Cerebellar cortex (tissue), 1 donor: ENCODE results near the gene GRIK5.

Experiments used
- DNase-seq: peaks from one replicate; pipeline ENCODE4 v3.0.0-alpha.2; 2015; ENCODE audit warnings: low spot score

Gene GRIK5

GRCh38 chr19:41951686-41952172, 118.3 kb downstream of the GRIK5 start:
- peak; percentile 70 for DNase-seq
